ENCODE data around the gene ZNF778. TPM values are rescaled to one million over a fixed set of nuclear protein-coding genes. Genes with fewer than 3 reads are reported as not detected.

ZNF778 gene
- total and polyA plus RNA-seq, 10 of the 15 experiments (the other 5 are each of a cell fraction or from before 2014, with no cell fraction given): 0.20 to 9.7 (median 4.1) TPM

- Histone ChIP-seq H3K36me3 (ENCODE audit: control insufficient read depth in 2 of 2, insufficient read depth in 2 of 2, low read length in 1 of 2) (peaks cover 19 to 39% of the 10 kb centered on the region in 2 experiments), H3K4me2 (ENCODE audit: control insufficient read depth, insufficient read depth) (no peak overlapping the region), H4K20me1 (ENCODE audit: control insufficient read depth, insufficient read depth) (no peaks in the 10 kb centered on the region), H3K4me3 (no peak overlapping the region), H3K9ac (ENCODE audit: control insufficient read depth, insufficient read depth, low read length) (no peak overlapping the region), H3K9me3 (replicated peaks; ENCODE audit: control insufficient read depth, insufficient read depth, low read length) (no peaks in the 10 kb centered on the region), H2AFZ (ENCODE audit: control insufficient read depth, low read depth, low read length) (no peak overlapping the region), H3K27me3 (replicated peaks in 1 of 2; ENCODE audit: control insufficient read depth in 2 of 2, insufficient read depth in 2 of 2, low read length in 1 of 2) (no peaks in the 10 kb centered on the region), H3K27ac (ENCODE audit: control insufficient read depth, insufficient read depth) (no peak overlapping the region), H3K4me1 (ENCODE audit: control insufficient read depth, insufficient read depth, low read length) (no peaks in the 10 kb centered on the region), H3K79me2 (ENCODE audit: control insufficient read depth, insufficient read depth, low read length) (no peaks in the 10 kb centered on the region)
- RAD21 ChIA-PET (ENCODE audit: unreplicated experiment): interaction anchor here (0.5 kb wide), 1 partner anchor 214 kb away, joined by 3 read pairs; no protein-coding TSS in a partner anchor
- POLR2A ChIA-PET: interaction anchor here (0.6 kb wide), 1 partner anchor 729 kb away, joined by 4 read pairs; no protein-coding TSS in a partner anchor
- in situ Hi-C loops (cut with MboI): no loop called here
- BruUV-seq (replicated peaks): no TSS peak
- CTCF ChIA-PET: no interaction called here
- no peak for FAIRE-seq
- no peak for DNase-seq (ENCODE audit: low read depth, low spot score)
- no peak for ATAC-seq
- 95% methylated on average over 30 of the region's 30 CpGs for WGBS (ENCODE audit: insufficient coverage, insufficient replicate concordance, low lambda C conversion rate, missing lambda C conversion rate)
- peak; percentile 12; the same call in 1 of the 2 replicates for TF ChIP-seq POLR2A (IDR thresholded peaks at IDR 0.05; ENCODE audit: low read depth, low read length)
- TF ChIP-seq ZZZ3 (IDR thresholded peaks at IDR 0.05; ENCODE audit: control insufficient read depth, insufficient read length, low read depth): no peak
- SMC1A ChIA-PET (ENCODE audit: uncharacterized antibody, unreplicated experiment): no interaction called here
- intact Hi-C loops (cut with micrococcal nuclease; ENCODE audit: unreplicated experiment): no loop called here
Measured at GRCh38 chr16:89274561-89275283, 57.2 kb downstream of the ZNF778 start.

GRCh38 chr16:89275284-89275584 lies 57.7 kb downstream of the ZNF778 start:
- in situ Hi-C loops (cut with MboI): no loop called here
- no peaks in the 10 kb centered on the region for H3K4me1 ChIP-seq (ENCODE audit: control insufficient read depth, insufficient read depth, low read length)
- DNase-seq (ENCODE audit: low read depth, low spot score) (no peak), FAIRE-seq (no peak), ATAC-seq (no peak)
- H3K4me3 ChIP-seq: no peak overlapping the region
- H4K20me1 ChIP-seq (ENCODE audit: control insufficient read depth, insufficient read depth): no peaks in the 10 kb centered on the region
- H3K27ac ChIP-seq (ENCODE audit: control insufficient read depth, insufficient read depth): no peak overlapping the region
- TF ChIP-seq NFYA (IDR thresholded peaks at IDR 0.05; ENCODE audit: borderline replicate concordance, low read depth, low read length) (no peak), SMC3 (IDR thresholded peaks at IDR 0.05; ENCODE audit: borderline replicate concordance, low read length) (no peak), POLR2A (IDR thresholded peaks at IDR 0.05; ENCODE audit: low read depth, low read length) (peak; percentile 18; the same call in 1 of the 2 replicates)
- no peak overlapping the region for H2AFZ ChIP-seq (ENCODE audit: control insufficient read depth, low read depth, low read length)
- peaks cover 19 to 35% of the 10 kb centered on the region in 2 experiments for H3K36me3 ChIP-seq (ENCODE audit: control insufficient read depth in 2 of 2, insufficient read depth in 2 of 2, low read length in 1 of 2)
- POLR2A ChIA-PET: interaction anchor here (0.6 kb wide), 1 partner anchor 729 kb away, joined by 4 read pairs; no protein-coding TSS in a partner anchor
- H3K4me2 ChIP-seq (ENCODE audit: control insufficient read depth, insufficient read depth): no peak overlapping the region
- SMC1A ChIA-PET (ENCODE audit: uncharacterized antibody, unreplicated experiment): no interaction called here
- intact Hi-C loops (cut with micrococcal nuclease; ENCODE audit: unreplicated experiment): no loop called here
- CTCF ChIA-PET: no interaction called here
- H3K79me2 ChIP-seq (ENCODE audit: control insufficient read depth, insufficient read depth, low read length): no peaks in the 10 kb centered on the region
- H3K9me3 ChIP-seq (replicated peaks; ENCODE audit: control insufficient read depth, insufficient read depth, low read length): no peaks in the 10 kb centered on the region
- RAD21 ChIA-PET (ENCODE audit: unreplicated experiment): interaction anchor here (0.5 kb wide), 1 partner anchor 214 kb away, joined by 3 read pairs; no protein-coding TSS in a partner anchor
- WGBS (ENCODE audit: insufficient coverage, insufficient replicate concordance, low lambda C conversion rate, missing lambda C conversion rate): 89% methylated on average over 11 of the region's 11 CpGs
- H3K9ac ChIP-seq (ENCODE audit: control insufficient read depth, insufficient read depth, low read length): no peak overlapping the region
- no peaks in the 10 kb centered on the region for H3K27me3 ChIP-seq (replicated peaks in 1 of 2; ENCODE audit: control insufficient read depth in 2 of 2, insufficient read depth in 2 of 2, low read length in 1 of 2)
- no TSS peak for BruUV-seq (replicated peaks)

Data from GM12878 (cell line).